Left kidney (tissue), 2 donors: ENCODE measurements around the gene HOXB1. TPM values are rescaled to one million over a fixed set of nuclear protein-coding genes. Genes with fewer than 3 reads are reported as not detected.
A peak's percentile ranks its signal among the peaks of the same experiment; 100 is the strongest.

Source experiments
- DNase-seq: peaks from one replicate; pipeline ENCODE4 v3.0.0-alpha.2; 2013
- polyA plus RNA-seq: library from polyadenylated mRNA; unstranded; fragments of 120-200 nt; gene quantifications from one replicate; pipeline ENCODE4 v1.2.1, GENCODE V29; 2013; ENCODE audit not compliant: insufficient read length

The HOXB1 gene
- polyA plus RNA-seq, 1 donor: 0.38 TPM

DNA sequence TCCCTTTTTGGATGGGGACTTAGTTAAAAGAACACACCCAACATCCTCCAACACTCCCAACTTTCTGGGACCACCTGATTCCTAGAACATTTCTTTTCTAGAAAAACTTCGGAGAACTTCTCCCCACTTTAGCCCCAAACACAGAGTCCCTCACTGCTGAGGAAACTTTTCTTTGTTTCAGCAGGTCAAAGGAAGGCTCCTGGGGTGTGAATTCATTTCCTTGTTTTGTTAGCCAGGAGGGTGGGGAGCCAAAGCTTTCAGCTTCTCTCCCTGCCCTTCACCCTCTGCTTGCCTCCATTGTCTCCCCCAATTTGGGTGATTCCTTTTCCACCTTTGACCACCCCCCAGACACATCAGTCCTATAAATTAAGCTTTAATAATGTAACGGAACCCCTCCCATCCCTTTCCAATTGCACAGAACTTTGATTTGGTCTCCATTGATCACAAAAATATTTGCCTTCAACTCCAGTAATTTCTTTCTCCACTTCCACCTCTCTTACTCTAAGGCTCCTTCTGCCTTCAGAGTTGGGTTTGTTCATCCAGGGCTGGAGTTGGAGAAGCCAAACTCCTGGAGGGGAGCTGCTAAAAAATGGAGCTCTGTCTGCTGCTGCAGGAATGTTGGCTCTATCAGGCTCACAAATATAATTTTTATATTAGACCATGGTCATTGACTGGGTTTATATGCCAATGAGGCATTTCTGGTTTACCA lies 37.0 kb upstream of the HOXB1 start:
- no peak for DNase-seq

DNA sequence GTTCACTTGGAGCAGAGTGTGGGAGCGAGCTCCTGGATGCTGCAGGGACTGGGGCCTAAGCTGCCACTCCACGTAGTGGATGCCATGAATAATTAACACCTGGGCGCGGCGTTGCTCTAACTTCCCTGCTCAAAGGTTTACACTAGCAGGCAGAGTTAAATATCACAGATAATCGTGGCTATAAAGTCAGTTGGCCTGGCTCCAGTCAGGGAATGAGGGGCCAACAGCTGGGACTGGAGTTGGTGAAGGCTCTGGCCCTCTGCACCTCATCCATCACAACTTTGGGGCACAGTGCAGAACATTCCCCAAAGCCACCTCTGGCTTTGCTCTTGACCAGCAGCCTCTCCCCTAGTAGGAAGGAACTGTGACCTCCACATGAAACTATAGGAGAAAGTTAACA lies 36.4 kb upstream of the HOXB1 start:
- DNase-seq: no peak

GRCh38 chr17:48566717-48567116 lies 35.9 kb upstream of the HOXB1 start:
- DNase-seq: no peak

- no peak for DNase-seq
Observed at GRCh38 chr17:48565925-48566710, 35.3 kb upstream of the HOXB1 start.

- no peak for DNase-seq
Observed at GRCh38 chr17:48565022-48565554, 34.3 kb upstream of the HOXB1 start.

- DNase-seq: no peak
Observed at GRCh38 chr17:48564188-48565021, 33.6 kb upstream of the HOXB1 start.

- no peak for DNase-seq
Observed at GRCh38 chr17:48563867-48564187, 33.0 kb upstream of the HOXB1 start.

DNA sequence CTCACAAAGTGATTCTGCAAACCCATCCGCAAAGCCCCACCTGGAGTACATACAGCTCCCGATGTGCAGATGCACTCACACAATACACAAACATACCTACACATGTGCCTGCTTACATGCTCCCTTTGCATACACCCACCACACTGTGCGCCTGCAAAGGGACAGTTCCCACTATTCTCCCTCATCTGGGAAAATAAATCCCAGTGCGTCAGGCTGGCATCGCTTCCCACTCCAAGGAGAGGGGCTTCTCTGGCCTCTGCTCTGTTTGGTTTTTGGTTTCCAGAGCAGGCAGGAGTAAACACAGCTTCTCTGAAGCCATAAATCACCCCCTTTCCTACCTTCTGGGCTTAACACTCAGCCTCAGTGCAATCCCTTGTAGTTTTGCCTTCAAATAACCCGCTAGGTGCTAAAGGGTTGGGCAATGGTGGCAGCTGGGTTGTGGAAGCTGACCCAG lies 32.6 kb upstream of the HOXB1 start:
- peak; percentile 85 for DNase-seq

DNA sequence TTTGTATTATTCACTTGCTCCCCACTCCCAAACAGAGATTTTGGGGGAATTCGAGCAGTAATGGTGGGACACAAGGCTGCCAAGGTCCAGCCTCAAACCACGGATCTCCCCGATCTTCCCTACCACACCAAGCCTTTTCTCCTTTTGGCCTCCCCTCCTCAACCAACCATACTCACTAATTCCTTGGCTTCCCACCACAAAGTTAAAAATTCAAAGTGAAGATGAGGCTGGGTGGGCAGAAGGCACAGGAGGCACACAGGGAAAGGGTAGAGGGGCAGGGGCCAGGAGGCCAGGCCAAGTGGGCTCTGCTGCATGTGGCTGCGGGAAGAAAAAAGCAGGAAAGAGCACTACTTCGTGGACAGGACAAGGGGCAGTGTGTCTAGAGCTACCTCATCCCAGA lies 32.1 kb upstream of the HOXB1 start:
- DNase-seq: no peak

GRCh38 chr17:48561884-48562810 lies 31.3 kb upstream of the HOXB1 start:
- DNase-seq: no peak

DNA sequence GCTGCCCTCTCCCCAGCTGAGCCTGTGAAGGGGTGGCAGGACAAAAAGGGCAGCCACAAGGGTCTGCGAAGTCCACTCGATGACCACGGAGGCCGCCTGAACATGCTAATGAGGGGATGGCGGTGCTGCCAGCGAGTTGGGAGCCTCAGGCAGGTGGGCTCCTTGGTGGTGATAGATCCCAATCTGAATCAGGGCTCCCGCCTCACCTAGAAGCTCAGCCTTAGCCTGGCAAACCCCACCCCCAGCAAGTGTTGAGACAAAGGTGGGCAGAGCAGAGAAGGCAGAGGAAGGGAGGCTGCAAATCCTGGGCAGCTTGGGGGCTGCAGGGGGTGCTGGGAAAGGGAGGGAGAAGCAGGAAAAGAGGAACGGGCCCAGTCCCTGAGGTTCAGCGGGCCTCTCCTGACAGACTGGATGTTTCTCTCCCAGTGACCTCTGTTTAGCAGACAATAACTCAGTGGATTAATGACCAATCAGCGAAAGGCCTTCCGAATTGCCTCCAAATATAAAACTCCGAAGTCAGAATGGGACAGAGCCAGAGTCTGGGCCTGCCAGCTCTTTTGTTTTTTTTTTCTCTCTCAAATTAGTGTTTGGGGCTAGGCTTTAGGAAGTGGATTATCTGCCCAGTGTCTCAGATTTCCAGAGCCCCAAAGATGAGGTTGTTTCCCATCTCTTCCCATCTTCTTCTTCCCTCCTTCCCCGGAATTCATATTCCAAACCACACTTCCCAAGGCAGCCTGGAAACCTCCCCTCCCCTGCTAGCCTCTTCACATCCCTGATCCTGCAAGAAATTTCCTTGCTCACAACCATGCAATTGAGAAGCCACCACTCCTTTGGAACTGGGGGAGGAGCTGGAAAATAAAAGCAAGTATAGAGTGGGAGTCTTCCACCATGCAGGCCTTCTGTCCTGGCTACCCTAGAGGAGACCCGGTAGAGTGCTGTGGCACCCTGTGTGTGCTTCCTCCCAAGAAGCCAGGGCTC lies 29.3 kb upstream of the HOXB1 start:
- no peak for DNase-seq

DNA sequence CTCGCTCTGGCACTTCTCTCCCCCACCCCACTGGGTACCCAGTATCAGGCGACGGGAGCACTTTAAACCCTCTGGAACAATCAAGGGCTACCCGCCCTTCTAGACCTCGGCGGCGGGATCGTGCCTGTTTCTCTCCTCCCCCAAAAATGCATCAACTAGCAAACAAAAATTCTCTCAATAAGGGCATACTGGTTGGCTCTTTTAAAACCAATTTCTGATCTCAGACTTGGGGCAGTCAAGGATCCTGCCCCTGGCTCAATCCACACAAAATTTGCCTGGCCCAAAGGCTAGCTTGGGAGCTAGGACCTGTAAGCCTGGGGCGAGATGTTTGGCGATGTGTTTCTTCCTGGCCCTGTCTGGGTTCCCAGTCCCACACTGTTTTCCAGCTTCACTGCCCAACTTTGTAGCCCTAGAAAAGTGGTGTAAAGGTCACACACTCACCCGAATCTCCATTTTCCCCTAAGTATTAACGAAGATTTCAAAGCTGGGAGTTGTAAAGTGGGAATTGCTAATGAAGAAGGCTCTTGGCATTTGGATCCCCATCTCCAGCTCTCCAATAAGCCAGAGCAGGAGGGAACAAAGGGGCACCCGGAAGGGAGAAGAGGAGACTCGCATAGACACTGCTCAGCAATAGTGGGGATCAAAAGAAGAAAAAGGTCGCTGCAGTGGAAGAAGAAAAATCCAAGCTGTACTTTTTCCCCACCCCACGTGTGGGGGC lies 28.5 kb upstream of the HOXB1 start:
- no peak for DNase-seq

GRCh38 chr17:48558831-48559121 lies 28.0 kb upstream of the HOXB1 start:
- DNase-seq: no peak

GRCh38 chr17:48558057-48558830 lies 27.4 kb upstream of the HOXB1 start:
- DNase-seq: no peak

DNA sequence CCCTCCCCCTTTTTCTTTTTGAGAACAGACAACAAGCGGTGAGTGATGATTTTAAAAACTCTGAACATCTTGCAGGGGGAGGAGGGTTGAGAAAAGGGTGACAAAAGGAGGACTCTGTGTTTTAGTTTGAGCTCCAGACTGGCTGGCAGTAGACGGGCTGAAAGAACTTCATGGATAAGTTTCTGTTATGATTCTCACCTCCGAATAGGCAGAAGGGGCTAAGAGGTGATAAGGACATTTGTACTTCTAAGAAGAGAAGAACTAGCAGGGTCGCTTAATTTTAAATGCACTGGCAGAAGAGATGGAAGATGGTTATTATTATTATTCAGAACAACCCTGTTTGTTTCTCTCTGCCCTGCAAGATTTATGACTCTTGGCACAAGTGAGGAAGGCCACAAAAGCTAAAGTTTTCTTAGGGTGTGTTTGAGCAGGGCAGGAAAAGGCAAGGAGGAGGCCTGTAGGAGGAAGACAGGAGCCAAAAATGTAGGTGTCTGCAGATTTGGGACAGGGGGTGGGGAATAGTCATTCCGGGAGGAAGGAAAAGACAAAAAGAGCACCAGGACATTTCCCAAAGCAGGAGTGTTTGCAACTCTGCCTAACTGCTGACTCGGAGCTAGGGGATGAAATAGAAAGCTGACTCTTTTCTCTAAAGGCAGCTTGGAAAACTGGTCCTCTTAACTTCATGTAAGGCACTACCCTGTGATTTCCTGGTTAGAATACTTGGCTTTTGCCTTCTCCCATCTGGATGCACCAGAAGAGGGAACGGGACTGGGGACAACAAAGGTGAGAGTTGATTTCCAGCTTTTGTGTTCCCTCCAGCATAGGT lies 26.0 kb upstream of the HOXB1 start:
- no peak for DNase-seq

- no peak for DNase-seq
Observed at GRCh38 chr17:48556229-48556575, 25.4 kb upstream of the HOXB1 start.

GRCh38 chr17:48555258-48556228 lies 24.7 kb upstream of the HOXB1 start:
- peak; percentile 96 for DNase-seq
